Activated CD4-positive, alpha-beta T cell treated with anti-CD3 and anti-CD28 coated beads for 36 hours (primary cell): Measurements from ENCODE around the gene RNF168. TPM values are rescaled to one million over a fixed set of nuclear protein-coding genes. Genes with fewer than 3 reads are reported as not detected.
A peak's percentile ranks its signal among the peaks of the same experiment; 100 is the strongest.

Experiments
- ATAC-seq: fragments of 200-7000 bp; cut with Tn5 transposase; one replicate; pipeline ENCODE4 v1.10.0; 2021; ENCODE audit warnings: mild to moderate bottlenecking, moderate library complexity
- CTCF ChIA-PET: fragments of 350-600 bp; sonication (Branson Sonifier 250); formaldehyde crosslinking; loops from one replicate; lab custom pipeline; 2021; ENCODE audit warnings: antibody characterized with exemption; lab: Charles Lee
- POLR2A ChIA-PET: fragments of 350-600 bp; sonication (Branson Sonifier 250); formaldehyde crosslinking; loops from one replicate; lab custom pipeline; 2021; ENCODE audit warnings: antibody characterized with exemption, inconsistent platforms; lab: Charles Lee
- DNase-seq: peaks from one replicate; pipeline ENCODE4 v3.0.0-alpha.2; 2020
- H3K27ac Mint-ChIP-seq: one replicate; pipeline ENCODE4 v1.8.0; 2021; ENCODE audit warnings: mixed read lengths
- H3K27me3 Mint-ChIP-seq: one replicate; pipeline ENCODE4 v1.8.0; 2021; ENCODE audit warnings: mixed read lengths
- H3K36me3 Mint-ChIP-seq: one replicate; pipeline ENCODE4 v1.8.0; 2021; ENCODE audit warnings: low read depth, mixed read lengths
- H3K4me1 Mint-ChIP-seq: one replicate; pipeline ENCODE4 v1.8.0; 2021; ENCODE audit warnings: mixed read lengths
- H3K4me3 Mint-ChIP-seq: one replicate; pipeline ENCODE4 v1.8.0; 2021; ENCODE audit warnings: mild to moderate bottlenecking, moderate library complexity, mixed read lengths
- H3K9me3 Mint-ChIP-seq: one replicate; pipeline ENCODE4 v1.8.0; 2021; ENCODE audit warnings: low read depth, mixed read lengths
- intact Hi-C, 2 experiments: fragments of 100-400 bp; cut with DNase I in 1 of 2; cut with micrococcal nuclease in 1 of 2; formaldehyde crosslinking; loops; one replicate each; pipeline versions ENCODE4 v1.14.2 to v1.15.1; 2022 to 2024; cut with DNase I, micrococcal nuclease
- total RNA-seq, 2 experiments: library from RNA; stranded (reverse); gene quantifications; one replicate each; pipeline ENCODE4 v1.2.3, GENCODE V29; 2021

Gene RNF168
- total RNA-seq, 2 experiments from 2014 or later, result 20.8 to 21.8 TPM

DNA sequence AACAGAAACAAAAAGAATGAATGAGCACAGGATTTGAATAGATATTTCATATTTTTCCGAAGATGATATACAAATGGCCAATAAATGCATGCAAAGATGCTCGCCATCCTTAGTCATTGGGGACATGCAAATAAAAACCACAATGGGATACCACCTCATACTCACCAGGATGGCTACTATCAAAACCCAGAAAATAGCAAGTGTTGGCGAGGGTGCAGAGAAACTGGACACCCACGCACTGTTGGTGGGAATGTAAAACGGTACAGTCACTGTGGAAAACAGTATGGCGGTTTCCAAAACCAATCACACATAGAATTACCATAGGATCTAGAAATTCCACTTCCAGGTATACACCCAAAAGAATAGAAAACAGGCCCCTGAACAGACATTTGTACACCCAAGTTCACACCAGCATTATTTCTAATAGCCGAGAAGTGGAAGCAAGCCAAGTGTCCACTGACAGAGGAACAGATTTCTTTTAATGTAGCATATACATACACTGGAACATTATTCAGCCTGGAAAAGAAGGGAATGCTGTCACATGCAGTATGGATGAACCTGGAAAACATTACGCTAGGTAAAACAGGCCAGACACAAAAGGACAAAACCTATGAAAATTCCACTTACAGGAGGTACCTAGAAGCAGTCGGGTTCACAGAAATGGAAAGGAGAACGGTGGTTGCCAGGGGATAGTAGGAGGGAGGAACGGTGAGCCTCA is 3.6 kb downstream of the RNF168 start:
- Mint-ChIP-seq H3K4me1 (peaks cover 36% of the 10 kb centered on the region), H3K27me3 (no peaks in the 10 kb centered on the region), H3K9me3 (no peaks in the 10 kb centered on the region), H3K4me3 (peak overlapping the region; percentile 96), H3K36me3 (peaks cover 35% of the 10 kb centered on the region), H3K27ac (peak overlapping the region; percentile 97)
- ATAC-seq (no peak), DNase-seq (peak; percentile 41)
- POLR2A ChIA-PET, result no interaction called here
- CTCF ChIA-PET, result interaction anchor here (0.7 to 3.1 kb wide), 3 partner anchors 19 to 338 kb away, joined by 3 to 10 read pairs (median 4); no protein-coding TSS in a partner anchor
- intact Hi-C loops, result loop anchor here (5.0 kb wide), 2 partner anchors 228 to 958 kb away; partner anchors contain the start of gene PPP1R2 (in 1 of the 2)

- CTCF ChIA-PET, result no interaction called here
- DNase-seq (no peak), ATAC-seq (no peak)
- H3K9me3 Mint-ChIP-seq, result no peaks in the 10 kb centered on the region
- no peak overlapping the region for H3K27ac Mint-ChIP-seq
- H3K4me3 Mint-ChIP-seq, result peak overlapping the region; percentile 96
- H3K4me1 Mint-ChIP-seq, result peaks cover 36% of the 10 kb centered on the region
- peaks cover 37% of the 10 kb centered on the region for H3K36me3 Mint-ChIP-seq
- POLR2A ChIA-PET, result no interaction called here
- no peaks in the 10 kb centered on the region for H3K27me3 Mint-ChIP-seq
- intact Hi-C loops, result no loop called here
Observed at GRCh38 chr3:196499061-196499460, 4.5 kb downstream of the RNF168 start.

GRCh38 chr3:196498297-196498696 is 5.3 kb downstream of the RNF168 start:
- intact Hi-C loops, result no loop called here
- peaks cover 37% of the 10 kb centered on the region for H3K36me3 Mint-ChIP-seq
- CTCF ChIA-PET, result no interaction called here
- no peaks in the 10 kb centered on the region for H3K9me3 Mint-ChIP-seq
- no peak overlapping the region for H3K4me3 Mint-ChIP-seq
- DNase-seq (no peak), ATAC-seq (no peak)
- H3K4me1 Mint-ChIP-seq, result peaks cover 33% of the 10 kb centered on the region
- POLR2A ChIA-PET, result no interaction called here
- no peaks in the 10 kb centered on the region for H3K27me3 Mint-ChIP-seq
- no peak overlapping the region for H3K27ac Mint-ChIP-seq

- intact Hi-C loops, result no loop called here
- no peaks in the 10 kb centered on the region for H3K9me3 Mint-ChIP-seq
- no peaks in the 10 kb centered on the region for H3K27me3 Mint-ChIP-seq
- H3K4me3 Mint-ChIP-seq, result no peak overlapping the region
- ATAC-seq, result no peak
- peaks cover 37% of the 10 kb centered on the region for H3K36me3 Mint-ChIP-seq
- no peak overlapping the region for H3K27ac Mint-ChIP-seq
- H3K4me1 Mint-ChIP-seq, result peaks cover 40% of the 10 kb centered on the region
- ChIA-PET POLR2A (no interaction called here), CTCF (interaction anchor here (0.6 kb wide), 1 partner anchor 250 kb away, joined by 3 read pairs; no protein-coding TSS in a partner anchor)
- DNase-seq, result no peak
Observed at GRCh38 chr3:196496183-196496582, 7.4 kb downstream of the RNF168 start.

DNA sequence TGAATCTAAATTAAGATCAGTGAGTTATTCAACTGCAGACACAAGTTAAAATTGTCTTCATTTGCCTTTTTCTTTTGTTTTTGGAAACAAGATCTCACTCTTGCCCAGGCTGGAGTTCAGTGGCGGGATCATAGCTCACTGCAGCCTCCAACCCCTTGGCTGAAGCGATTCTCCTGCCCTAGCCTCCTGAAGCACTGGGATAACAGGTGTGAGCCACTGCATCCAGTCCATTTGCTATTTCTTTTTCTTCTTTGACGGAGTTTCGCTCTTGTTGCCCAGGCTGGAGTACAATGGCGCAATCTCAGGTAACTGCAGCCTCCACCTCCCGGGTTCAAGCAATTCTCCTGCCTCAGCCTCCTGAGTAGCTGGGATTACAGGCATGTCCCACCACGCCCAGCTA is 10.3 kb downstream of the RNF168 start:
- Mint-ChIP-seq H3K27me3 (no peaks in the 10 kb centered on the region), H3K4me1 (peaks cover 24% of the 10 kb centered on the region), H3K36me3 (peaks cover 13% of the 10 kb centered on the region), H3K27ac (no peak overlapping the region), H3K9me3 (no peaks in the 10 kb centered on the region), H3K4me3 (no peak overlapping the region)
- ChIA-PET CTCF (interaction anchor here (1.3 kb wide), 1 partner anchor 35 kb away, joined by 3 read pairs; no protein-coding TSS in a partner anchor), POLR2A (interaction anchor here (0.5 to 1.0 kb wide), 2 partner anchors 35 to 171 kb away, joined by 3 read pairs; no protein-coding TSS in a partner anchor)
- DNase-seq, result no peak
- no peak for ATAC-seq
- intact Hi-C loops, result no loop called here

- Mint-ChIP-seq H3K9me3 (no peaks in the 10 kb centered on the region), H3K4me3 (no peak overlapping the region), H3K36me3 (peaks cover 16% of the 10 kb centered on the region), H3K4me1 (peaks cover 20% of the 10 kb centered on the region), H3K27ac (no peak overlapping the region), H3K27me3 (no peaks in the 10 kb centered on the region)
- DNase-seq, result no peak
- ChIA-PET CTCF (interaction anchor here (0.5 to 1.3 kb wide), 3 partner anchors 18 to 138 kb away, joined by 3 to 4 read pairs (median 3); no protein-coding TSS in a partner anchor), POLR2A (no interaction called here)
- ATAC-seq, result no peak
- intact Hi-C loops, result no loop called here
Observed at GRCh38 chr3:196492080-196492479, 11.5 kb downstream of the RNF168 start.

DNA sequence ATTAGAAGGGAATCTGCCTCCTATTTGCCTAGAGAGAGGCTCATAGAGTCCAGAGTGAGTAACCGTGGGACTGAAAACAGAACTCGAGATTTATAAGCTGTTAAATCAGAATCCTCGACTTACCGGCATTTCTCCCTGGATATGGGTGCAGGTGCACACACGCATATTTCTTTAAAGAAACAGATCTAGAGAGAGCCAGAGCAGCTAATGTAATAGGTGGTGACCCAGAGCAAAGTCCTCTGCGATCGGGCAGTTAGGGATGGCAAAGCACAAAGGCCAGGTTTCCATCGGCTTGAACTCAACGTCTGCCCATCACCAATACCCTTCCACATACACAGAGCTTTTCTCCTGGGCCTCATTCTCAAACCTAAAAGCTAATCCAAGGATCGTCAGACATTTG is 13.8 kb downstream of the RNF168 start:
- intact Hi-C loops, result no loop called here
- H3K4me3 Mint-ChIP-seq, result no peak overlapping the region
- peaks cover 24% of the 10 kb centered on the region for H3K36me3 Mint-ChIP-seq
- CTCF ChIA-PET, result interaction anchor here (1.5 kb wide), 1 partner anchor 39 kb away, joined by 4 read pairs; no protein-coding TSS in a partner anchor
- H3K9me3 Mint-ChIP-seq, result no peaks in the 10 kb centered on the region
- peaks cover 12% of the 10 kb centered on the region for H3K4me1 Mint-ChIP-seq
- no peak overlapping the region for H3K27ac Mint-ChIP-seq
- no peak for ATAC-seq
- DNase-seq, result no peak
- POLR2A ChIA-PET, result no interaction called here
- H3K27me3 Mint-ChIP-seq, result no peaks in the 10 kb centered on the region

- intact Hi-C loops, result loop anchor here (1.0 kb wide), 2 partner anchors 33 to 36 kb away; no protein-coding TSS in a partner anchor
- peak; percentile 50 for DNase-seq
- no peaks in the 10 kb centered on the region for H3K9me3 Mint-ChIP-seq
- ATAC-seq, result no peak
- no peak overlapping the region for H3K27ac Mint-ChIP-seq
- no peaks in the 10 kb centered on the region for H3K27me3 Mint-ChIP-seq
- POLR2A ChIA-PET, result no interaction called here
- H3K36me3 Mint-ChIP-seq, result peaks cover 30% of the 10 kb centered on the region
- no peak overlapping the region for H3K4me3 Mint-ChIP-seq
- CTCF ChIA-PET, result interaction anchor here (0.6 to 5.0 kb wide), 11 partner anchors 15 to 366 kb away, joined by 3 to 42 read pairs (median 5); no protein-coding TSS in a partner anchor
- peaks cover 4% of the 10 kb centered on the region for H3K4me1 Mint-ChIP-seq
Observed at GRCh38 chr3:196486263-196486662, 17.3 kb downstream of the RNF168 start.

GRCh38 chr3:196477678-196478077 is 25.9 kb downstream of the RNF168 start:
- no peak for ATAC-seq
- no peaks in the 10 kb centered on the region for H3K9me3 Mint-ChIP-seq
- intact Hi-C loops, result no loop called here
- no peak overlapping the region for H3K4me3 Mint-ChIP-seq
- DNase-seq, result no peak
- H3K27ac Mint-ChIP-seq, result no peak overlapping the region
- peaks cover 33% of the 10 kb centered on the region for H3K36me3 Mint-ChIP-seq
- ChIA-PET CTCF (no interaction called here), POLR2A (interaction anchor here (0.7 kb wide), 1 partner anchor 285 kb away, joined by 3 read pairs; no protein-coding TSS in a partner anchor)
- H3K4me1 Mint-ChIP-seq, result no peaks in the 10 kb centered on the region
- no peaks in the 10 kb centered on the region for H3K27me3 Mint-ChIP-seq

GRCh38 chr3:196472286-196472685 is 31.3 kb downstream of the RNF168 start:
- H3K9me3 Mint-ChIP-seq, result no peaks in the 10 kb centered on the region
- H3K27ac Mint-ChIP-seq, result no peak overlapping the region
- POLR2A ChIA-PET, result no interaction called here
- CTCF ChIA-PET, result interaction anchor here (0.8 kb wide), 1 partner anchor 57 kb away, joined by 5 read pairs; no protein-coding TSS in a partner anchor
- intact Hi-C loops, result no loop called here
- ATAC-seq (no peak), DNase-seq (peak; percentile 24)
- H3K4me1 Mint-ChIP-seq, result peaks cover 3% of the 10 kb centered on the region
- H3K27me3 Mint-ChIP-seq, result no peaks in the 10 kb centered on the region
- H3K4me3 Mint-ChIP-seq, result no peak overlapping the region
- peaks cover 31% of the 10 kb centered on the region for H3K36me3 Mint-ChIP-seq

DNA sequence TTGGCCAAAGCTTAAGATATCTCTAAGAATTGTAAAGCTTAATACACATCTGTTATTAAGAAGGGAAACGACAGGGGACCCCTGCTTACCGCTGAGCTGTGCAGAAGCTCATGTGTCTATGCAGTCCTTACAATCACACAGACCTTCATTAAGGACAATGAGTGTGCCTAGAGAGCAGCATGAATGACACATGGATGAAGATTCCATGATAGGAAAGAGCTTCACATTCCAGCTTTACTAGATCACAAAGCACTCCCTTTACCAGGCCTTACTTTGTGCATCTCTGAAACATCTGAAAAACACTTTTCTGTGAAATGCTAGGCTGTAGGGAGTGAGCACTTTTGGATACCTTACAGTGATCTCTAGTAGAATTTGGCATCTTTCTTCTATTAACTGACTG is 32.0 kb downstream of the RNF168 start:
- DNase-seq, result no peak
- CTCF ChIA-PET, result interaction anchor here (1.2 kb wide), 1 partner anchor 15 kb away, joined by 5 read pairs; no protein-coding TSS in a partner anchor
- no peak for ATAC-seq
- H3K27me3 Mint-ChIP-seq, result no peaks in the 10 kb centered on the region
- intact Hi-C loops, result no loop called here
- no peak overlapping the region for H3K4me3 Mint-ChIP-seq
- no peaks in the 10 kb centered on the region for H3K9me3 Mint-ChIP-seq
- peaks cover 3% of the 10 kb centered on the region for H3K4me1 Mint-ChIP-seq
- H3K27ac Mint-ChIP-seq, result no peak overlapping the region
- POLR2A ChIA-PET, result interaction anchor here (1.1 kb wide), 1 partner anchor 16 kb away, joined by 3 read pairs; no protein-coding TSS in a partner anchor
- H3K36me3 Mint-ChIP-seq, result peaks cover 30% of the 10 kb centered on the region
